ENCODE results near the gene TEX29.

- no peak for TF ChIP-seq CTCF (IDR thresholded peaks at IDR 0.05; ENCODE audit: poor library complexity, severe bottlenecking)
- no peak for TF ChIP-seq REST (IDR thresholded peaks at IDR 0.05; ENCODE audit: borderline replicate concordance)
- no peak for TF ChIP-seq RAD21 (conservative IDR thresholded peaks at IDR 0.05)
- TF ChIP-seq EP300 (conservative IDR thresholded peaks at IDR 0.05; ENCODE audit: poor library complexity, severe bottlenecking): no peak
- no peak for TF ChIP-seq EZH2 (IDR thresholded peaks at IDR 0.05; ENCODE audit: borderline replicate concordance, insufficient read depth, low read length, poor library complexity, severe bottlenecking)
Observed at GRCh38 chr13:111282997-111283396, 37.4 kb upstream of the TEX29 start.
